Tibial nerve (tissue), 3 donors: ENCODE data around the gene ADO.

Experiments
- CTCF ChIP-seq, 5 experiments: fragments of 200-600 bp in 3 of 5; fragments of 450-650 bp in 2 of 5; sonication (generic) in 3 of 5; IDR thresholded peaks; one replicate each; pipeline ENCODE4 v1.5.1; 2016 to 2019; ENCODE audit warnings: antibody characterized with exemption in 5 of 5, mild to moderate bottlenecking in 3 of 5, moderate library complexity in 2 of 5
- POLR2A ChIP-seq, 2 donors: fragments of 450-650 bp; IDR thresholded peaks; one replicate each; pipeline ENCODE4 v1.6.1; 2017; ENCODE audit warnings: antibody characterized with exemption in 2 of 2, mild to moderate bottlenecking in 2 of 2, moderate library complexity in 2 of 2

- TF ChIP-seq CTCF (IDR thresholded peaks at IDR 0.05) (no peak), POLR2A (IDR thresholded peaks at IDR 0.05) (no peak)
Measured at GRCh38 chr10:62819141-62819920, 14.8 kb downstream of the ADO start.
